ENCODE results near the gene LANCL3. TPM values are rescaled to one million over a fixed set of nuclear protein-coding genes. Genes with fewer than 3 reads are reported as not detected.

Gene LANCL3
- polyA plus RNA-seq, 3 donors, result 0.01 to 0.12 TPM; not detected in 1

- no peak overlapping the region for H3K4me3 ChIP-seq (replicated peaks in 1 of 3; ENCODE audit: low read depth in 2 of 3, low read length in 3 of 3)
- intact Hi-C loops (cut with micrococcal nuclease), result no loop called here
- no peak overlapping the region for H2AFZ ChIP-seq (ENCODE audit: insufficient read depth, low read depth, low read length, poor library complexity, severe bottlenecking)
- no peak overlapping the region for H3K27ac Mint-ChIP-seq
- no peaks in the 10 kb centered on the region for H3K27me3 ChIP-seq (ENCODE audit: control insufficient read depth in 2 of 2, insufficient read depth in 2 of 2, low read length in 2 of 2)
- H3K9me3 ChIP-seq (replicated peaks in 1 of 2; ENCODE audit: control insufficient read depth in 1 of 2, insufficient read depth in 1 of 2, low read length in 2 of 2), result no peaks in the 10 kb centered on the region
- no peak overlapping the region for H3K9ac ChIP-seq (ENCODE audit: insufficient read depth, low read length, poor library complexity, severe bottlenecking)
- no peak overlapping the region for H3K27ac ChIP-seq (ENCODE audit: low read depth in 1 of 2, low read length in 2 of 2)
- no peaks in the 10 kb centered on the region for H3K9me3 Mint-ChIP-seq
- no peaks in the 10 kb centered on the region for H3K79me2 ChIP-seq (ENCODE audit: insufficient read depth, low read length)
- no CpG with 5 or more reads among the region's 1 CpG for WGBS (ENCODE audit: insufficient coverage)
- H3K36me3 Mint-ChIP-seq, result no peaks in the 10 kb centered on the region
- peaks cover 0 to 3% (median 2%) of the 10 kb centered on the region in 3 donors for H3K27me3 Mint-ChIP-seq (ENCODE audit: low read depth in 3 of 3)
- no peak overlapping the region for H3K4me2 ChIP-seq (replicated peaks; ENCODE audit: extremely low read depth, low read length, poor library complexity, severe bottlenecking)
- H3K4me1 ChIP-seq (ENCODE audit: control insufficient read depth in 1 of 2, insufficient read depth in 2 of 2, low read length in 2 of 2), result no peaks in the 10 kb centered on the region
- no peak for DNase-seq
- H3K4me3 Mint-ChIP-seq, result no peak overlapping the region
- no peak for TF ChIP-seq CTCF (IDR thresholded peaks at IDR 0.05)
- no peaks in the 10 kb centered on the region for H3K36me3 ChIP-seq (replicated peaks in 1 of 2; ENCODE audit: control insufficient read depth in 1 of 2, insufficient read depth in 2 of 2, low read length in 2 of 2)
- no peaks in the 10 kb centered on the region for H3K4me1 Mint-ChIP-seq
- H4K20me1 ChIP-seq (ENCODE audit: insufficient read depth, low read length), result no peaks in the 10 kb centered on the region
Observed at GRCh38 chrX:37609727-37610126, 38.3 kb downstream of the LANCL3 start.

GRCh38 chrX:37613933-37614332 is 42.5 kb downstream of the LANCL3 start:
- Histone ChIP-seq H3K36me3 (replicated peaks in 1 of 2; ENCODE audit: control insufficient read depth in 1 of 2, insufficient read depth in 2 of 2, low read length in 2 of 2) (no peaks in the 10 kb centered on the region), H2AFZ (ENCODE audit: insufficient read depth, low read depth, low read length, poor library complexity, severe bottlenecking) (no peak overlapping the region), H3K27me3 (ENCODE audit: control insufficient read depth in 2 of 2, insufficient read depth in 2 of 2, low read length in 2 of 2) (no peaks in the 10 kb centered on the region), H3K27ac (ENCODE audit: low read depth in 1 of 2, low read length in 2 of 2) (no peak overlapping the region), H3K4me1 (ENCODE audit: control insufficient read depth in 1 of 2, insufficient read depth in 2 of 2, low read length in 2 of 2) (no peaks in the 10 kb centered on the region), H3K4me3 (replicated peaks in 1 of 3; ENCODE audit: low read depth in 2 of 3, low read length in 3 of 3) (no peak overlapping the region), H3K4me2 (replicated peaks; ENCODE audit: extremely low read depth, low read length, poor library complexity, severe bottlenecking) (no peak overlapping the region), H3K79me2 (ENCODE audit: insufficient read depth, low read length) (no peaks in the 10 kb centered on the region), H3K9ac (ENCODE audit: insufficient read depth, low read length, poor library complexity, severe bottlenecking) (no peak overlapping the region), H3K9me3 (replicated peaks in 1 of 2; ENCODE audit: control insufficient read depth in 1 of 2, insufficient read depth in 1 of 2, low read length in 2 of 2) (no peaks in the 10 kb centered on the region), H4K20me1 (ENCODE audit: insufficient read depth, low read length) (no peaks in the 10 kb centered on the region)
- Mint-ChIP-seq H3K4me3 (no peak overlapping the region), H3K27ac (no peak overlapping the region), H3K27me3 (ENCODE audit: low read depth in 3 of 3) (peaks cover 0 to 2% (median 1%) of the 10 kb centered on the region in 3 donors), H3K4me1 (no peaks in the 10 kb centered on the region), H3K9me3 (no peaks in the 10 kb centered on the region), H3K36me3 (no peaks in the 10 kb centered on the region)
- DNase-seq, result no peak
- no CpG with 5 or more reads among the region's 1 CpG for WGBS (ENCODE audit: insufficient coverage)
- TF ChIP-seq CTCF (IDR thresholded peaks at IDR 0.05), result no peak
- intact Hi-C loops (cut with micrococcal nuclease), result no loop called here
